GM12878 (cell line): ENCODE measurements around the gene BIK.

Source experiments
- EZH2 ChIP-seq: IDR thresholded peaks from 2 replicates; pipeline ENCODE4 v1.6.1; 2012; ENCODE audit warnings: low read depth, mild to moderate bottlenecking, control low read depth, inconsistent platforms, low read length, borderline replicate concordance; ENCODE audit not compliant: control insufficient read depth
- MYB ChIP-seq: fragments of 150-350 bp; IDR thresholded peaks from 2 replicates; pipeline ENCODE4 v1.6.1; 2014; ENCODE audit warnings: mild to moderate bottlenecking, low read depth, low read length, borderline replicate concordance
- RCOR1 ChIP-seq: conservative IDR thresholded peaks from 2 replicates; pipeline ENCODE4 v1.6.1; 2012; ENCODE audit warnings: low read depth, low read length, improper control_type of control experiment
- SIX5 ChIP-seq: IDR thresholded peaks from 2 replicates; pipeline ENCODE4 v1.6.1; 2011; ENCODE audit warnings: mild to moderate bottlenecking, low read depth, low read length, moderate library complexity; ENCODE audit not compliant: severe bottlenecking
- SRF ChIP-seq, 2 experiments: IDR thresholded peaks; 2 replicates each; pipeline ENCODE4 v1.6.1; 2011; ENCODE audit warnings: low read depth in 2 of 2, low read length in 2 of 2, mild to moderate bottlenecking in 1 of 2, moderate library complexity in 1 of 2

DNA sequence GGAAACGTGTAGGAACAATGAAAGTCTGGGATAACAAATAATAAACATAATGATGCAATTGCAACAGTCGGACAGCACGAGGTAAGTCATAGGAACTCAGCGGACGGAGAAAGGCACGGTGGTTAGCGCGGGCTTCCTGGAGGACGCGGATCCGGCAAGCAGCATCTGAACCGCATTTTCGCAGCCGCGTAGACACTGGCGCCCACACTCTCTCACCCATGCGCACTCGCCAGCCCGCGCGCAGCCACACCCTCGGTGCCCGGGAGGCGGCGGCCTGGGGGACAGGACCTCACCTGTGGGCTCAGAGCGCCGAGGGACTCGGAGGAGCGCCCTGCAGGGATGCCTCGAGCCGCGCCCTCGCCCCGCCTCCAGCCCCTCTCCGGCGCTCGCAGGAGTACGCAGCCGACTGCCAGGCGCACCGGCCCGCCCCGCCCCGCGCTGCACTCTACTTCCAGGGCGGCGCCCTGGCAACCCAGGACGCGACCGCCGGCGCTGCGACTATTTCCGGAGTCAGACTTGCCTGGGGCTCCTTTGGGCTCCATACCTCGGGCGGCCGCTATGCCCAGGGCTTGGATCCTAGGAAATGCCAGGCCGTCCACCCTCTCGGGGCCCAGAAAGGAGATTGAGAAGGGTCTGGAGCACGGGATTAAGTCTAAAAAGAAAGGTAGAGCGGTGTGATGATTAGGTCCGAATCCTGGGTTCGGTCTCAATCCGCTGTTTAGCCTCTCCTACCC, 21.4 kb upstream of the BIK start, which contains the start of gene TTLL1:
- TF ChIP-seq RCOR1 (no peak), EZH2 (no peak), SIX5 (peak; percentile 50), MYB (no peak), SRF (IDR thresholded peaks at IDR 0.05; ENCODE audit: low read depth in 2 of 2, low read length in 2 of 2) (no peak)
